Suprapubic skin (tissue), 4 donors: ENCODE results near the gene IQCH. TPM values are rescaled to one million over a fixed set of nuclear protein-coding genes. Genes with fewer than 3 reads are reported as not detected.

Experiments
- DNase-seq, 2 donors: peaks; one replicate each; pipeline ENCODE4 v3.0.0-alpha.2; 2019; ENCODE audit warnings: low spot score in 2 of 2
- H3K27ac ChIP-seq: fragments of 200-600 bp; sonication (generic); one replicate; pipeline ENCODE4 v1.5.1; 2019
- H3K27me3 ChIP-seq: fragments of 200-600 bp; sonication (generic); one replicate; pipeline ENCODE4 v1.5.1; 2019
- H3K36me3 ChIP-seq: fragments of 200-600 bp; sonication (generic); one replicate; pipeline ENCODE4 v1.5.1; 2019
- H3K4me1 ChIP-seq: fragments of 200-600 bp; sonication (generic); one replicate; pipeline ENCODE4 v1.5.1; 2019
- H3K4me3 ChIP-seq: fragments of 200-600 bp; sonication (generic); one replicate; pipeline ENCODE4 v1.5.1; 2019; ENCODE audit warnings: mild to moderate bottlenecking
- H3K9me3 ChIP-seq: fragments of 200-600 bp; sonication (generic); one replicate; pipeline ENCODE4 v1.5.1; 2019
- CTCF ChIP-seq, 2 donors: fragments of 200-600 bp in 1 of 2; fragments of 450-650 bp in 1 of 2; sonication (generic) in 1 of 2; IDR thresholded peaks; one replicate each; pipeline ENCODE4 v1.5.1; 2016 to 2019; ENCODE audit warnings: antibody characterized with exemption in 2 of 2, mild to moderate bottlenecking in 1 of 2, moderate library complexity in 1 of 2
- EP300 ChIP-seq: sonication (generic); formaldehyde crosslinking; IDR thresholded peaks from one replicate; pipeline ENCODE4 v1.6.1; 2017; ENCODE audit warnings: antibody characterized with exemption
- POLR2A ChIP-seq, 2 donors: fragments of 450-650 bp; IDR thresholded peaks; one replicate each; pipeline ENCODE4 v1.6.1; 2017; ENCODE audit warnings: antibody characterized with exemption in 2 of 2, mild to moderate bottlenecking in 2 of 2, moderate library complexity in 2 of 2
- POLR2AphosphoS5 ChIP-seq, 3 donors: sonication (generic); formaldehyde crosslinking; IDR thresholded peaks; one replicate each; pipeline ENCODE4 v1.6.1; 2017; ENCODE audit warnings: antibody characterized with exemption in 3 of 3
- WGBS: methylation state at CpG from one replicate; pipeline ENCODE4 v1.1.5; 2018; 5-methylcytosine and 5-hydroxymethylcytosine counted together
- total RNA-seq, 4 donors: library from RNA; depleted of rRNA; stranded (reverse); fragments of >200 nt; gene quantifications; one replicate each; pipeline ENCODE4 v1.1.0, GENCODE V29; 2016

Gene IQCH
- total RNA-seq, 4 donors from 2014 or later = 1.4 to 3.1 (median 2.2) TPM

GRCh38 chr15:67481680-67482079 is 227.1 kb downstream of the IQCH start:
- Histone ChIP-seq H3K9me3 (no peaks in the 10 kb centered on the region), H3K27ac (no peak overlapping the region), H3K36me3 (no peaks in the 10 kb centered on the region), H3K4me1 (no peaks in the 10 kb centered on the region), H3K4me3 (no peak overlapping the region), H3K27me3 (no peaks in the 10 kb centered on the region)
- no peak for TF ChIP-seq POLR2AphosphoS5 (IDR thresholded peaks at IDR 0.05)
- no peak for TF ChIP-seq CTCF (IDR thresholded peaks at IDR 0.05)
- no peak for TF ChIP-seq EP300
- TF ChIP-seq POLR2A (IDR thresholded peaks at IDR 0.05) = no peak
- DNase-seq = no peak
- WGBS = 91% methylated on average over 2 of the region's 2 CpGs

GRCh38 chr15:67495585-67495984 is 241.0 kb downstream of the IQCH start:
- TF ChIP-seq EP300 (no peak), POLR2AphosphoS5 (IDR thresholded peaks at IDR 0.05) (no peak), POLR2A (IDR thresholded peaks at IDR 0.05) (no peak), CTCF (IDR thresholded peaks at IDR 0.05) (no peak)
- no peak overlapping the region for H3K27ac ChIP-seq
- H3K4me1 ChIP-seq = no peaks in the 10 kb centered on the region
- no peak for DNase-seq
- 97% methylated on average over 1 of the region's 1 CpG for WGBS
- no peaks in the 10 kb centered on the region for H3K9me3 ChIP-seq
- H3K4me3 ChIP-seq = no peak overlapping the region
- H3K27me3 ChIP-seq = no peaks in the 10 kb centered on the region
- no peaks in the 10 kb centered on the region for H3K36me3 ChIP-seq

GRCh38 chr15:67501177-67501835 is 246.7 kb downstream of the IQCH start:
- H3K36me3 ChIP-seq = no peaks in the 10 kb centered on the region
- WGBS = 38% methylated on average over 2 of the region's 2 CpGs
- no peaks in the 10 kb centered on the region for H3K27me3 ChIP-seq
- DNase-seq = no peak
- peak overlapping the region; percentile 57 for H3K27ac ChIP-seq
- no peaks in the 10 kb centered on the region for H3K9me3 ChIP-seq
- H3K4me1 ChIP-seq = peaks cover 10% of the 10 kb centered on the region
- peak overlapping the region; percentile 23 for H3K4me3 ChIP-seq
- TF ChIP-seq POLR2AphosphoS5 (IDR thresholded peaks at IDR 0.05) (no peak), POLR2A (IDR thresholded peaks at IDR 0.05) (no peak), EP300 (no peak), CTCF (IDR thresholded peaks at IDR 0.05) (no peak)

- 64% methylated on average over 13 of the region's 13 CpGs for WGBS
- Histone ChIP-seq H3K36me3 (no peaks in the 10 kb centered on the region), H3K4me3 (peak overlapping the region; percentile 23), H3K4me1 (peaks cover 16% of the 10 kb centered on the region), H3K27me3 (no peaks in the 10 kb centered on the region), H3K27ac (peak overlapping the region; percentile 57), H3K9me3 (no peaks in the 10 kb centered on the region)
- no peak for DNase-seq
- TF ChIP-seq POLR2AphosphoS5 (IDR thresholded peaks at IDR 0.05) (no peak), EP300 (no peak), POLR2A (IDR thresholded peaks at IDR 0.05) (no peak), CTCF (IDR thresholded peaks at IDR 0.05) (no peak)
Measured at GRCh38 chr15:67501836-67502461, 247.4 kb downstream of the IQCH start.

GRCh38 chr15:67504056-67504455 is 249.5 kb downstream of the IQCH start:
- TF ChIP-seq CTCF (IDR thresholded peaks at IDR 0.05) (no peak), POLR2A (IDR thresholded peaks at IDR 0.05) (no peak), POLR2AphosphoS5 (IDR thresholded peaks at IDR 0.05) (no peak), EP300 (no peak)
- H3K27me3 ChIP-seq = no peaks in the 10 kb centered on the region
- WGBS = 93% methylated on average over 6 of the region's 6 CpGs

More at GRCh38 chr15:67504056-67504455, 249.5 kb downstream of the IQCH start:
- H3K4me3 ChIP-seq = no peak overlapping the region
- H3K36me3 ChIP-seq = no peaks in the 10 kb centered on the region
- peaks cover 28% of the 10 kb centered on the region for H3K4me1 ChIP-seq
- no peak for DNase-seq
- H3K27ac ChIP-seq = peak overlapping the region; percentile 35
- H3K9me3 ChIP-seq = no peaks in the 10 kb centered on the region
